DMS53 (cell line): ENCODE results near the gene CDH13.

Source experiments
- DNase-seq: peaks from one replicate; lab custom pipeline; 2025; lab: John Stamatoyannopoulos, UW

The CDH13 gene

DNA sequence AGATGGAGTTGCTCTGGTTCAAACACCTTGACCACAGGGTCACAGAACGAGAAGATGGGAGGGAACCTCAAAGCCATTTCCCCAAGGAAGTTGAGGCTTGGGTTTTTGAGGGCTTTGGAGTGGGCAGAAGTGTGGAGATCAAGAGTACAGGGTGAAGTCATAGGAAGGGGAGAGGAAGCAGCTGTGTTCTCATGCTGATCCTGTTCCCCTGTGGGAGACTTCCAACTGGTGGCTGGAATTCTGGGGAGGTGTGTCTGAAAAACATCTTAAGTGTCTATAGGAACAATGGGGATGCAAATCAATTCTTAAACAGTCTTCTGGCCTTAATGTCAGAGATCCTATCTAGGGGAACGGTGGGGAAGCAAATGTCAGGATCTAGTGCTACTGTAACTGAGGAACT, 1142.2 kb downstream of the CDH13 start:
- DNase-seq, result no peak

DNA sequence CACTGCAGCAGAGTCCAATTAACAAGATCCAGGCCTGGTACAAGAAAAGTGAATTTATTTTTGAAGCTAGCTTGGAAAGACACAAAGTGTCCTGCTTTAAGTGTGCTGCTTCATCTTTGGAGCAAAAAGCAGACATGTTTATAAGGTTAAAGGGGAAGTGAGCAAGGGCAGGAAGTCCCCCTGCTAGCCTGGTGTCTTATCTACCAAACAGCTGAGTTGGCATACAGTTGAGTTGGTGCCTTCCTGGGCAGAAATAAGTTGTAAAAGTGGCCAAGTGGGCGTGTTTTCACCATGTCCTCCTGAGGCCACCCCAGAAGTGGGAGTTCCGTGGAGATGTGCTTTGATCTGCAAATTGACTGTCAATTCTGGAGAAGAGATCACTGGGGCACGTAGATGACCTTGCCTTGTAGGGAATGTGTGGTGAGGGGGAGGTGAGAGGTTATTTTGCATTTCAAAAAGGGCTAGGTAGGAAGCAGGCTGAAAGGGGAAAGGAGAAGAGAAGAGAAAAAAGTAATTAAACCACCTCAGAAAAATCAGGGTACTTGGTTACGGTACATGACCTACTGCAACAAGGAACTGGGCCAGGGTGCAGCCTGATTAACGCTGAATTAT, 1142.7 kb downstream of the CDH13 start:
- no peak for DNase-seq

- DNase-seq, result no peak
Observed at GRCh38 chr16:83771306-83771942, 1144.7 kb downstream of the CDH13 start.

DNA sequence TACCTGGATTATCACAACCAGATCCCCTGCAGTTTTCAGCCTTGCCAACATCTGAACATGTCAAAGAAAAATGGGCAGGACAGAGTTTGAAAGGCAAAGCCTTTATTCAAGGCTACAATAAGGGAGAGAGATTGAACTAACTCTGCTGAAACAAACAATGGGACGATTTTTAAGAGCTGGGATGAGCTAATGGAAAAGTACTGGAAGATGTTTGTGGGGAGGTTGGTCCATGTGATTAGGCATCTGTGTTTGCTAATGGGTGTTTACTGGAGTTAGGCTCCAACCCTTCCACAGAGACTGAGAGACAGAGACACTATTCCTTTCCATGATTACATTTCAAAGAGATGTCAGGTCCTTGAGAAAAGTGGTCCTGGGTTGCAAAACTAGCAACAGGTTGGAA, 1146.0 kb downstream of the CDH13 start:
- DNase-seq, result no peak

- no peak for DNase-seq
Observed at GRCh38 chr16:83774066-83774465, 1147.3 kb downstream of the CDH13 start.

DNA sequence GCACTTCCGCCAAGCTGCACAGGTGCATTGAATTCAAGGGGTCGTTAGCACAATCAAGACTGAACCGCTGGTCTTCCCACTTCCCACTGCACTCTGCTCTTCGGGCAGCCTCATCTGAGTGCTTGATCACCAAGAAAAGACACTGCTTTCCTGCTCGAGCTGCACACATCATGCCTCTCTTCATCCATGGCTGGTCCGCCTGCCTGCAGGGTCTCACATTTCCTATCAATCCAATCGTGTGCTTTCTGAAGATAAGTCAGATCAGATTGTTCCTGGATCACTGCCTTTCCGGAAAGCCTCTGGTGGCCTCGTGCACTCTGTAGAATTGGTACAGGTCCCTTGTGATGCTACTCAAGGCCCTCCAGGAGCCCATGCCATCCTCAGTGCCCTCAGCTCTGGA, 1150.2 kb downstream of the CDH13 start:
- no peak for DNase-seq

DNA sequence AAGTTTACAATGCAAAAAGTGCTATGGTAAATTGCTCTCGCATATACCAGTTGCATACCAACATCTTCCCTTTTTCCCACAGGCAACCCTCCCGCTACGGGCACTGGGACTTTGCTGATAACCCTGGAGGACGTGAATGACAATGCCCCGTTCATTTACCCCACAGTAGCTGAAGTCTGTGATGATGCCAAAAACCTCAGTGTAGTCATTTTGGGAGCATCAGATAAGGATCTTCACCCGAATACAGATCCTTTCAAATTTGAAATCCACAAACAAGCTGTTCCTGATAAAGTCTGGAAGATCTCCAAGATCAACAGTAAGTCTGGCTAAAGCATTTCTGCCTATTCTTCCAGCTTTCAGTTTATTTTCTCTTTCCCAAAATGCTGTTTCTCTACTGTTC, 1153.1 kb downstream of the CDH13 start:
- no peak for DNase-seq

DNA sequence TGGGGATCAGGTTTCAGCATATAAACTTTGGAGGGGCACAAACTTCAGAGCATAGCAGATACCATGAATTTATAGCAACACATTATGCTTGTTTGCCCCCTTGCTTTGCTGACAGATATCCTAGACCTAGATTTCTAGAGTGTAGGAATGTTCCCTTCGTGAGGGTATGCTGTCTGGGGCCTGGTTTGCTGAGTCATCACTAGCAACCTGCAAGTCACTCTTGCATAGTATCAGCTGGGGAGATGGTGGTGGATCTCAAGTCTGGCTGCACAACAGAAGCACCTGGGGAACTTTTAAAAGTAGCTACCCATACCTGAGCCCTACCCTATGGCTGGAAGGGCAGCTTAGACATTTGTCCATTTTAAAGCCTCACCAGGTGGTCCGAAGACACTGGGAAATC, 1158.7 kb downstream of the CDH13 start:
- DNase-seq, result no peak

- DNase-seq, result no peak
Observed at GRCh38 chr16:83789642-83790401, 1163.1 kb downstream of the CDH13 start.

GRCh38 chr16:83791916-83792315, 1165.1 kb downstream of the CDH13 start:
- DNase-seq, result no peak

GRCh38 chr16:83792391-83792790, 1165.6 kb downstream of the CDH13 start:
- DNase-seq, result no peak

DNA sequence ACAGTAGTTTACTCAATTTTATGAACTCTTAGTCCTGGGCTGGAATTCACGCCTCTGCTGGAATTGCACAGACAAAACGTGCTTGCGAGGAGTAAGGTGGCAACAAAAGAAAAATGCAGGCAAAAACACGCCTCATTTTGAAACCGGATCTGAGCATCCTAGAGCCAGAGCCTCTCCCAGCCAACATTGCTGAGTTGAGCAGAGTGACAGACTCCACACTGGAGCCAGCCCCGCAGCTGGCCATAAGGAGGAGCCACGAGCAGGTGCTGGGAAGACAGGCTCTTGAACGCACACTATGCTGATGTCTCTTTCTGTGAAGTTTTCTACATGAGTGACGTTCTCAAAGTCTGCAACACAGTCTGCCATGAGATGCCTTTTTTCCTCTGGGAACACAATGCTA, 1166.4 kb downstream of the CDH13 start:
- DNase-seq, result peak; percentile 88

DNA sequence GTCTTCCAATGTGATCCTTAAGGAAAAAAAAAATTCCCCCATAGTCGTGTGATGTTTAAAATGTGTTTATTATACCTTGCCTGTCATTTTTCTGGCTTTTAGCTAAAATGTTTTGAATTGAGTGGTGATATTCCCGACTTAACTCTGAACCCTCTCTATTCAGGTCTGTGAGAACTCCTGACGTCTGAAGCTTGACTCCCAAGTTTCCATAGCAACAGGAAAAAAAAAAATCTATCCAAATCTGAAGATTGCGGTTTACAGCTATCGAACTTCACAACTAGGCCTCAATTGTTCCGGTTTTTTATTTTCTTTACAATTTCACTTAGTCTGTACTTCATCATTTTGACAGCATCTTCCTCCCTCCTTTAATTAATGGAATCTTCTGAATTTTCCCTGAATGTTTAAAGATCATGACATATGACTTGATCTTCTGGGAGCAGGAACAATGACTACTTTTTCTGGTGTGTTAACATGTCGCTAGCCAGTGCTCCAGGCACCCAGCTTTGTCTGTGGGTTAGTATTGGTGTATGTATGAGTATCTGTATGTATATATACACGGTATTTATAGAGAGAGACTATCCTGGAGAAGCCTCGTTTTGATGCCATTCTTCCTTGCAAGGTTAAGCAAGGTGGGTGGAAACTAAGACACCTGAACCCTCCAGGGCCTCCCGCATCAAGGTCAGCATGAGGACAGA, 1168.2 kb downstream of the CDH13 start:
- DNase-seq, result no peak

DNA sequence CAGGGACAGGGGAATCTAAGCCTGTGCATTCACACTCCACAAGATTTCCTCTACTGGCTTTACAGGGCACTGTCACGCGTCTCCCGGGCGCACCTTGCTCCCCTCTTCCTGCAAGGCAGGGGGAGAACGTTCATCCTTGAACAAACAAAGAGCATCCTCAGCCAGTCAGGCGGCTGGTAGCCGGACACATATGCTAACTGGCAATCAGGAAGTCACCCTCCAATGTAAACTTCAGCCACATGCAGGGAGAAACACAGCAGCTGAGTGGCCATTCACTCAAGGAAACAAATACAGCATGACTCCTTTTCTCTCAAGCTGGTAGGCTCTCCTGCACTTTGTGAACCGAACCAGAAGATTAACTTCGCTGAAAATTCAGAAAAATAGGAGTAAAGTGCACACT, 1170.2 kb downstream of the CDH13 start:
- DNase-seq, result peak; percentile 90

DNA sequence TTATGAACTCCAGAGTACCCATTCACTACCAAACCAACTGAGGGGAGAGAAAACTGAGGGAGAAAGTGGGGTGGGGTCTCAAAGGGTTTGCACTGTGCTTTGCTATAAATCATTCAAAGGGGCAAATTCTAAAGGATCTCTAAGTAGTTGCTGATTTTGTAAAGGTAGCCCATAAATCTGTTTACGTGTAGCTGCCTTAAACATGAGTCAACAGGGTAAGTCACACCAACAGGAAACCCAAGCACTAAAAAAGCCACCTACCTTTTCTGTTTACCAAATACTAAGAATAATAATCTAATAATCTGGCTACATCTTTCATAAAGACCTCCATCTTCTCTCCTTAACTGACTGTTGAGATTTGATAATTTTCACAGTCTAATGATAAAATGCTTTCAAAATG, 1172.6 kb downstream of the CDH13 start:
- peak; percentile 12 for DNase-seq

- peak; percentile 16 for DNase-seq
Observed at GRCh38 chr16:83802135-83802534, 1175.4 kb downstream of the CDH13 start.

DNA sequence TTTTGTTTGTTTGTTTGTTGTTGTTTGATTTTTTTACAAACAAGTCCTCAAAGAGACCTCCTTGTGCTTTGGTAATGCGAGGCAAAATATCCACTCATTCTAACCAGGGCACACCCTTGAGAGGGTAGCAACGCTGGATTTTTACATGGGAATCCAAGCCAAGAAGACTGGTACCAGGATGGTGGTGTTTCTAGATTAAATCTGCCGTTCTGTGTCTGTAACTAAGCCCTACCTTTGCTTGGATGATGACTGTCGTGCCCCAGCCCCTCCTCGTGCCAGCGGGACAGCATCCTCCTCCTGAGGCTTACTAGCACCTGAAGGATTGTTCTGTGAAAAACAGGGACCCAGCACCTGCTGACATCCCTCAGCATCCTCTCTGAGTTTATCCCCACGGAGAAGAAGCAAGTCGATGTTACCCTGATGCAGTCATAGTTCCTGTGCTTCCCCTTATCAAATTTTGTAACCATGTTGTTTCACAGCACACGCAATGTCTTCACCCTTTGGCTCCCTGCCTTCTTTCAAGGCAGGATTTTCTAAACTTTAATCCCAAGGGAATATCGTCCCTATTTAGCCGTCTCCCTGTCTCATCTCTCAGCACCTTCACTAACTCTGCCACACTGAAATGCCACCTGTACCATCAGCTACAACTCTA, 1175.9 kb downstream of the CDH13 start:
- no peak for DNase-seq

DNA sequence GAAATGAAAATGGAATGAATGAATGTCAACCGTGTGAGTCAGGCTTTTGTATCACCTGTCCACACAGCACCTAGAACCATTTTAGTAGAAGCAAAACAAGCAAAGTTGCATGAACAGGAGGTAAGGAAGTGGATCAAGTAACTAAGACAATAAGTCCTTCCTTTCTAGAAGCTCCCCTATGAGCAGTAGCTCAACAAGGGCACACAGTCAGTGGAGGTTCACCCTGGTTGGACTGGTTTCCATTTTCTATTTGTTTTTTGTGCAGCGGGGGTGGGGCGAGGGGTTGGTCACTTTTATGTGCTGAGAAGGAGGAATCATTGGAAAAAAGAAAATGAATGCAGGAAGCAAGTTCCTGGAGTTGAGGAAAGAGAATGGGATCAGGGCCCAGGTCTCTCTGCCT, 1177.0 kb downstream of the CDH13 start:
- peak; percentile 82 for DNase-seq

DNA sequence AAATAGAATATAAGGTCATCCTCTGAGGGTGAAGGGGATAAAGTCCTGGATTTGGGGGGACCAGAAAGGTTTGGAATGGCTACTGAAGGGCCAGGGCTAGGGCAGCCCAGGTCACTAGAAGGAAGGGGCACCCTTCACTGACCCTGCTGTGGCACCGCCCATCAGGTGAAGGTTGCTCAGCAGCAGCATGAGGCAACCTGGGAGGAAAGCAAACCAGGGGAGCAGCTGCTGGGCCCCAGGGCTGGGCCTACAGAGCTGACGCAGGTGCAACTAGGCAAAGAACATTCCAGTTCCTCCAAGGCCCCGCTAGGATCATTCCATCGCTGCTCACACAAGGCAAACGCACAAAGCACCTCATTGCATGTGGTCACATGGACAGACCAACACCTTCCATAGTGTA, 1177.6 kb downstream of the CDH13 start:
- DNase-seq, result peak; percentile 71

DNA sequence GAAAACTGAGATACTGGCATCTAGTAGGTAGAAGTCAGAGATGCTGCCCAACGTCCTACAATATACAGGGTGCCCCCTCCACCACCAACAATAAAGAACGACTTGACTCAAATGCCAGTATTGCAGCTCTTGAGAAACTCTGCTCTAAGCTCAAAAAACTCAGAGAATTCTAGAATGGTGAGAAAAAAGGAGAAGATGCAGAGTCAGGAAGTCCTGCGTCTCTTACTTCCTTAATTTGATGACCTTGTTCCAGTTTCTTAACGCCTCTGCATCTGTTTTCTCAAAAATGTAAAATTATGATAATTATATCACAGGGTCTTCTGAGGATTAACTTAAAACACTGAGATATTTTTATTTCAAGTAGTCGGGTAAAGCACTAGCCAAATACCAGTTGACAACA, 1179.3 kb downstream of the CDH13 start:
- DNase-seq, result no peak

DNA sequence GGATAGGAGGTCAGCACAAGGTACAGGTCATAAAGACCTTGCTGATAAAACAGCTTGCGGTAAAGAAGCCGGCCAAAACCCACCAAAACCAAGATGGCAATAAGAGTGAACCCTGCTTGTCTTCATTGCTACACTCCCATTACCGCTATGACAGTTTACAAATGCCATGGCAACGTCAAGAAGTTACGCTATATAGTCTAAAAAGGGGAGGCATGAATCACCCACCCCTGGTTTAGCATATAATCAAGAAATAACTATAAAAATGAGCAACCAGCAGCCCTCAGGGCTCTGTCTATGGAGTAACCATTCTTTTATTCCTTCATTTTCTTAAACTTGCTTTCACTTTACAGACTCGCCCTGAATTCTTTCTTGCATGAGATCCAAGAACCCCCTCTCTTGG, 1180.0 kb downstream of the CDH13 start:
- no peak for DNase-seq

DNA sequence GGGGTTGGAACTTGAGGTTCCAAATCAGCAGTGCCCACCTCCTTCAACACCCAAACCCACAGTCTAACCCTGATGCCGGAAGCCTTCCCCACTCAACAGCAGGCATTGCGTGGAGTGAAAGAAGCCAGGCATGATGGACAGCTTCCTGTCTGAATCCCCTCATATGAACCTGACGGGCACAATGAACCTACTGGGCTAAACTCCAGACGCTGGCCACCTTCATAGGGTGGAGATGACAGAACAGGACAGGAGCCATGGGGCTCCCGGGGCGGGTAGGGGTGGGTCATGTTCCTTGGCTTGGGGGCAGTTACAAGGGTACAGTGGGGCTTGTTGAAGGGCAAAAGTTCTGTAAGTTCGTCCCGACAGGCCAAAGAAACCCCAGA, 1180.5 kb downstream of the CDH13 start:
- no peak for DNase-seq
